GM19463 (cell line): ENCODE results near the gene AADAC.
"Not testable (repeated sequence)": the region's sequence is repeated elsewhere in the genome, so short reads cannot be mapped to it uniquely, and the experiment has no call there.

ENCODE experiments used
- ATAC-seq: cut with Tn5 transposase; IDR thresholded peaks from one replicate; pipeline ENCODE4 v1.9.1; 2021; ENCODE audit warnings: mild to moderate bottlenecking, moderate library complexity; ENCODE audit not compliant: unreplicated experiment

Gene AADAC

GRCh38 chr3:151852074-151852811 is 38.3 kb downstream of the AADAC start:
- no peak for ATAC-seq

DNA sequence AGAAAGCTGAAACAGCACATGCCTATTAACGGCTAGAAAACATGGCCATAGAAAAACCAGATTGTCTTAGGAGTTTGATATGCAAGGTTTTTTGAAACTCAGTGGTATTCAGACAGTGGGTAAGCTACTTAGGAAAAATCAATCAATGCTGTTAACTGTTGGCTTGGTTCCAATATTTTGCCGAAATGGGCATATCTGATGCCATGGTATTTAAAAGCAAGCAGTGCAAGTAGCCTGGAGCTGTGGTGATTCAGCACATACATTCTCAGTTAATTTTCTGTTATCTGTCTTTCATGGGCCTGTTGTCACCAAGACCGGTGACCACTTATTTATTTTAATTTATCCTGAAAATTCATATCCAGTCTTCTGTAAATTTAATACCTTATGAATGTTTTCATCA is 42.2 kb downstream of the AADAC start:
- no peak for ATAC-seq

DNA sequence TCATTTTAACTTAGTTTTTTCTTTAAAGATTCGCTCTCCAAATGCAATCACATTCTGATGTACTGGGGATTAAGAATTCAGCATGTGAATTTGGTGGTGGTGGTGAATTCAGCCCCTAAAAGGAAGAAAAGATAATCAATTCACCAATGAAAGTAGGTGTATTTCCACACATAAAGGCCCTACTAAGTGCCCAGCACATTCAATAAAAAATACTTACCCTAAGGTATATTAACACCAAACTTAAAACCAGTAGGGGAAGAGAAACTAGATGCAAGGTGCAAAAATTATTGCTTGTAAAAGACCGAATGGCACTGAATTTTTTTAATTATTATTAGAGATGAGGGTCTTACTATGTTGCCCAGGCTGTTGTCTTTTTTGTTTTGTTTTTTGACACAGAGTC is 42.7 kb downstream of the AADAC start:
- ATAC-seq: no peak

- no peak for ATAC-seq
These were observed 45.3 kb downstream of the AADAC start for GRCh38 chr3:151859233-151859673.

DNA sequence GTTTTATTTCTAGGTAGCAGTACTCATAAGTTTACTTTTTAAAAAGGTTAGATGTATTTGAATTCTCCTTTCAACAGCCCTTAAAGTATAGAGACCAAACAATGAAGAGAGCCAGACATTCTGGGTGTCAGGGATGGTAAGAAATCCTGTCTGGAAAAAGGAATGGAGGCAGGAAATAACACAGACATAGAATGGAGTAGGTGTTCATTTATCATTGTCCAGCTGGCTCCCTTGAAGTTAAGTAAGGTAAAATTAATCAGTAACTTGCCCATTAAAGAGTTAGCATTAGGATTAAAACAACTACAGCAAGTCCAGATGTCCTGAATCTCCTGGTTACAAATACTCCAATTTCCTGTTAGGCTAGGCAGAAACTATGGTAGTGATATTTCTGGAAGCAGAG is 46.0 kb downstream of the AADAC start:
- ATAC-seq: no peak

- ATAC-seq: no peak
These were observed 49.7 kb downstream of the AADAC start for GRCh38 chr3:151863611-151864010.

GRCh38 chr3:151864423-151865101 is 50.6 kb downstream of the AADAC start:
- no peak for ATAC-seq

DNA sequence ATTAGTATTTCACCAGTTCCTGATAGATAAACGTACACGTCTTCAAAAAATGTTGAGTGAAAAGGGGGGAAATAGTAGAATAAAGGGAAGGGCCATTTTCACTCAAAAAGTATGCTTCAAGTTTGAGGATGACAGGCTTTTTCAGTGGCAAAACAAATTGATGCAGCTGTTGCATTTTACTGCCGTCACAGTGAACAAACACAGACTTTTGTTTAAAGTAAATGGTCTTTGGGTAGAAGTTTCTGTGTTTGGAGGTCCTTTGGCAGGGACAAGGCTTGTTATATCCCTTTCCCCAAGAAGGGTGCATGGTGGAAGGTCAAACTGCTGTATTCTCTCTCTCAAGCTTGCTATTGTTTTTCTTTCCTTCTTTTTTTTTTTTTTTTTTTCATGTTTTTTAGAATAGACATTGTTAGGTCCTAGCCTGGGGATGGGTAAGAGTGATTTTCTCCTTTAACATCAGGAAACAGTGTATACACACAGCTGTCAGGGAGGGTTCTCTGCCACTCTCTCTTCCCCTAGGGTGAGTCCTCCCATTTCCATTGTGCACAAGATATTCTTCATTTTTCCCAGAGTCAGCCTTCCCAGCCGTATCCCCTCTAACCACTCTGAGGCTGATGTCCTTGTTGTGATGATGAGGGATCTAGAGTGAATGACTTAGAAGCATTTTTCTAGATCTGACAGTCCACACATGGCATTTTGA is 52.9 kb downstream of the AADAC start:
- ATAC-seq: no peak

GRCh38 chr3:151867666-151868065 is 53.8 kb downstream of the AADAC start:
- no peak for ATAC-seq

DNA sequence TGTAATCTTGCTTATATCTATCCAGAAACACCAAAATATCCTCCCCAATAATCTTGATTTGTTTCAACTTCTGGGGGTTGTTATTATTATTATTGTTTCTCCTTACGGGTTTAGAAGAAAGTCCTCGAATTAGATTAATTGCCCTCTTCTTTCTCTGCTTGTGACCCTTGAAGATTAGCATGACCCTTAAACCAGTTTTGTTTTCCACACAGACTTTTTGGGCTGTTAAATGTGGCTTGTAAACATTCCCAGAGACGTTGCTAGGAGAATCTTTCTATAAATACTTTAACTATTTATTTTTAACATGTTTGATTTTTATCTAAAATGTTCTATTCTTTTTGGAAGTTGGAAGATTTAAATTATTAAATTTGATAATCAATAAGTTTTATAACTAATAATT is 55.3 kb downstream of the AADAC start:
- ATAC-seq: no peak

DNA sequence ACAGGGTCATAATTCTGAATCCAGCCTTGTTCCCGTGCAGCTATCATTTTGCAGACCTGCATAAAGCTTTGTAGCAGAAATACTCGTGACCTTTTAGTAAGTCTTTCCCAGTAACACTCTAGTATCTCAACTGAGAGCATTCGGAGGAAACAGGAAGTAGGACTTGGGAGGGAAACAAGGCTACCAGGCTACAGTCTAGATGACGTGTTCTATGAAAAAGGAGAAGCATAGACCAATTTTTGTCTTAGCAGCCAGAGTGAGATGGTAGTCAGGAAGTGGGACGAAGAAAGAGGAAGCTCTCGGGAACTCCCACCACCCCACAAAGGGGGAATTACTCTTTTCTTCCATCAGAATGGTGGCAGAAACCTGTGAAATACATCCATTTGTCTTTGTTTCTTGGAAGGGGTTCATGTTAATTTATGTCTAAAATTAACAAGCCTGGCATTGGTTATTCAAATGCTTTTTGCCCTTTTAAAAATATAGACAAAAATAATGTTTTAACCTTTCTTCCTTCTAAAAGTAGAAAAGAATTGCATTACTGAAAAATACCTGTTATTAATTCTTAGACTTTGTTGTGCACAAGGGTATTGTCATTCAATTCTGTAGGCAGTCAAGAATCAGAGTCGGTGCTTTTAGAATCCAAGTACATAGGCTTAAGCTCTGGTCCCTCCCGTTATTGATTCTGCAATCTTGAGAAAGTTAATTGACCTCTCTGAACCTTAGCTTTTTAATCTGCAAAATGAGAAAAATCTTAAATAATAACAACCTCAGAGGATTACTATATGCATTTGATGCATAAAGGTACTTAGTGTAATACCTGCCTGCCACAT is 57.9 kb downstream of the AADAC start:
- peak; percentile 81 for ATAC-seq

- ATAC-seq: no peak
These were observed 59.5 kb downstream of the AADAC start, which contains the start of gene SUCNR1 for GRCh38 chr3:151873398-151873797. SUCNR1 (plus strand) TSS chr3:151873643; CDS start chr3:151879893, 6,250 bp downstream.

DNA sequence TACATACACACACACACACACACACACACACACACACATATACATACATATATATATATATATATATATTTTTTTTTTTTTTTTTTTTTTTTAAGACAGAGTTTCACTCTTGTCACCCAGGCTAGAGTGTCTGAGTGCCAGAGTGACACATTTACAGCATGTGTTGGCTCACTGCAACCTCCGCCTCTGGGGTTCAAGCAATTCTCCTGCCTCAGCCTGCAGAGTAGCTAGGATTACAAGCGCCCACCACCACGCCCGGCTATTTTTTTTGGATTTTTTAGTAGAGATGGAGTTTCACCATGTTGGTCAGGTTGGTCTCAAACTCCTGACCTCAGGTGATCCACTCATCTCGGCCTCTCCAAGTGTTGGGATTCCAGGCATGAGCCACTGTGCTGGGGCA is 60.2 kb downstream of the AADAC start:
- not testable (repeated sequence) for ATAC-seq

DNA sequence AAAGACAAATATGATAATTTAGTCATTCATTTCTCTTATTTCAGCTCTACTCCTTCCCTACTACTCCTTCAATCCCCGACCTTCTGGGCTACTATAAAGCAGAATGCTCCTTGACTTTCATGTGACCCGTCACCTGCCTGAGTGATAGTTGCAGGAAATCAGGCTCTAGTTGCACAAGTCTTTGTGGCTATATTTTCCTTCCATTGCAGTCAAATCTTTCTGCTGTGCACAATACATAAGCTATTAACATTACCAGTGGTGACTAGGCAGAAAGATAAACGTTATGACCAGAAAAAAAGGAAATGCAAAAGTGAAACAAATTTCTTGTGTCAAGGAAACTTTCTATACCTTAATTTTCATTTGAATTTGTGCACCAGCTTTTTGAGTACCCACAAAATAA is 61.8 kb downstream of the AADAC start:
- ATAC-seq: peak; percentile 62

DNA sequence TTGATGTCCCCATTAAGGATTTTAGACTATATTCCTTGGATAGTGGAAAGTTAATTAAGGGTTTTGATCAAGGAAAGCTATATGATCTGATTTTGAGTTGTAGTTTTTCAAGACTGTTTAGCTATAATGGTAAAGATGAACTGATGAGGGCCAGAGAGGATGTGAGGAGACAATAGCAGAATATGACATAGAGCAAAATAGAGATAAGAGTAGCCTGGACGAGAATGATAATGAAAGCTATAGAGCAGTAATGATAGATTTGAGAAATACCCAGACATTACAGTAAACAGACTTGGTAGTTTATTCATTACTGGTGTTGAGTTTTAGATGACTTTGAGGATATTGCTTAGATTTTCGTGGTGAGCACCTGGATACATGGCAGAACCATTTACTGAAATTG is 63.4 kb downstream of the AADAC start:
- no peak for ATAC-seq
